ENCODE measurements around the gene HBQ1.

DNA sequence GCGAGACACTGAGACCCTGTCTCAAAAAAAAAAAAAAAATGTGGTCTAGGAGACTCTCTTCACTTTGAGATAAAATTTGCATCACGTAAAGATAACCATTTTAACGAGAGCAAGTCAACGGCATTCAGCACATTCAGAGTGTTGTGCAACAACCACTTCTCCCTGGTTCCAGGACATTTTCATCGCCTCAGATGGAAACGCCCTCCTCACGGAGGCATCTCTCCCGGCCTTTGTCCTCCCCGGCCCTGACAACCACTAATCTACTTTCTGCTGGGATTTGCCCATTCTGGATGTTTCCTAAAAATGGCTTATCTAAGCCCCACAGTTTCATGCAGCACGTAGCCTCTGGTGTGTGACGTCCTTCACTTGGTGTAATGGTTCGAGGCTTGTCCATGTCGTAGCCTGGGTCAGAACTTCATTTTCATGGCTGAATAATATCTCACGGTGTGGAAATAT lies 35.4 kb upstream of the HBQ1 start:
- TF ChIP-seq, protein P1, sequence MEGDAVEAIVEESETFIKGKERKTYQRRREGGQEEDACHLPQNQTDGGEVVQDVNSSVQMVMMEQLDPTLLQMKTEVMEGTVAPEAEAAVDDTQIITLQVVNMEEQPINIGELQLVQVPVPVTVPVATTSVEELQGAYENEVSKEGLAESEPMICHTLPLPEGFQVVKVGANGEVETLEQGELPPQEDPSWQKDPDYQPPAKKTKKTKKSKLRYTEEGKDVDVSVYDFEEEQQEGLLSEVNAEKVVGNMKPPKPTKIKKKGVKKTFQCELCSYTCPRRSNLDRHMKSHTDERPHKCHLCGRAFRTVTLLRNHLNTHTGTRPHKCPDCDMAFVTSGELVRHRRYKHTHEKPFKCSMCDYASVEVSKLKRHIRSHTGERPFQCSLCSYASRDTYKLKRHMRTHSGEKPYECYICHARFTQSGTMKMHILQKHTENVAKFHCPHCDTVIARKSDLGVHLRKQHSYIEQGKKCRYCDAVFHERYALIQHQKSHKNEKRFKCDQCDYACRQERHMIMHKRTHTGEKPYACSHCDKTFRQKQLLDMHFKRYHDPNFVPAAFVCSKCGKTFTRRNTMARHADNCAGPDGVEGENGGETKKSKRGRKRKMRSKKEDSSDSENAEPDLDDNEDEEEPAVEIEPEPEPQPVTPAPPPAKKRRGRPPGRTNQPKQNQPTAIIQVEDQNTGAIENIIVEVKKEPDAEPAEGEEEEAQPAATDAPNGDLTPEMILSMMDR (IDR thresholded peaks at IDR 0.05): no peak
- TF ChIP-seq POLR2AphosphoS5 (IDR thresholded peaks at IDR 0.05; ENCODE audit: low read depth, low read length) (no peak), SIN3A (IDR thresholded peaks at IDR 0.05; ENCODE audit: borderline replicate concordance, insufficient read depth, low read depth, low read length) (no peak), TCF7L2 (IDR thresholded peaks at IDR 0.05; ENCODE audit: low read depth, low read length) (no peak)
- TF ChIP-seq, protein P2, sequence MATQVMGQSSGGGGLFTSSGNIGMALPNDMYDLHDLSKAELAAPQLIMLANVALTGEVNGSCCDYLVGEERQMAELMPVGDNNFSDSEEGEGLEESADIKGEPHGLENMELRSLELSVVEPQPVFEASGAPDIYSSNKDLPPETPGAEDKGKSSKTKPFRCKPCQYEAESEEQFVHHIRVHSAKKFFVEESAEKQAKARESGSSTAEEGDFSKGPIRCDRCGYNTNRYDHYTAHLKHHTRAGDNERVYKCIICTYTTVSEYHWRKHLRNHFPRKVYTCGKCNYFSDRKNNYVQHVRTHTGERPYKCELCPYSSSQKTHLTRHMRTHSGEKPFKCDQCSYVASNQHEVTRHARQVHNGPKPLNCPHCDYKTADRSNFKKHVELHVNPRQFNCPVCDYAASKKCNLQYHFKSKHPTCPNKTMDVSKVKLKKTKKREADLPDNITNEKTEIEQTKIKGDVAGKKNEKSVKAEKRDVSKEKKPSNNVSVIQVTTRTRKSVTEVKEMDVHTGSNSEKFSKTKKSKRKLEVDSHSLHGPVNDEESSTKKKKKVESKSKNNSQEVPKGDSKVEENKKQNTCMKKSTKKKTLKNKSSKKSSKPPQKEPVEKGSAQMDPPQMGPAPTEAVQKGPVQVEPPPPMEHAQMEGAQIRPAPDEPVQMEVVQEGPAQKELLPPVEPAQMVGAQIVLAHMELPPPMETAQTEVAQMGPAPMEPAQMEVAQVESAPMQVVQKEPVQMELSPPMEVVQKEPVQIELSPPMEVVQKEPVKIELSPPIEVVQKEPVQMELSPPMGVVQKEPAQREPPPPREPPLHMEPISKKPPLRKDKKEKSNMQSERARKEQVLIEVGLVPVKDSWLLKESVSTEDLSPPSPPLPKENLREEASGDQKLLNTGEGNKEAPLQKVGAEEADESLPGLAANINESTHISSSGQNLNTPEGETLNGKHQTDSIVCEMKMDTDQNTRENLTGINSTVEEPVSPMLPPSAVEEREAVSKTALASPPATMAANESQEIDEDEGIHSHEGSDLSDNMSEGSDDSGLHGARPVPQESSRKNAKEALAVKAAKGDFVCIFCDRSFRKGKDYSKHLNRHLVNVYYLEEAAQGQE (IDR thresholded peaks at IDR 0.05; ENCODE audit: insufficient read depth in 1 of 2, low read depth in 2 of 2, low read length in 1 of 2): no peak

Data from Panc1 (cell line).